HG02763 (cell line): Measurements from ENCODE around the gene RBMX.

Source experiments
- ATAC-seq: cut with Tn5 transposase; IDR thresholded peaks from one replicate; pipeline ENCODE4 v1.9.1; 2021; ENCODE audit warnings: mild to moderate bottlenecking, moderate library complexity; ENCODE audit not compliant: unreplicated experiment

The RBMX gene

GRCh38 chrX:136849395-136849794 lies 31.1 kb downstream of the RBMX start:
- ATAC-seq, result no peak

- no peak for ATAC-seq
These were observed 32.7 kb downstream of the RBMX start for GRCh38 chrX:136847874-136848273.

GRCh38 chrX:136839196-136839595 lies 41.3 kb downstream of the RBMX start:
- no peak for ATAC-seq

GRCh38 chrX:136835761-136836160 lies 44.8 kb downstream of the RBMX start:
- no peak for ATAC-seq

GRCh38 chrX:136829413-136829812 lies 51.1 kb downstream of the RBMX start:
- no peak for ATAC-seq

- no peak for ATAC-seq
These were observed 51.7 kb downstream of the RBMX start for GRCh38 chrX:136828830-136829229.

GRCh38 chrX:136827026-136827425 lies 53.5 kb downstream of the RBMX start:
- ATAC-seq, result no peak

GRCh38 chrX:136825771-136826170 lies 54.8 kb downstream of the RBMX start:
- no peak for ATAC-seq
